Activated CD8-positive, alpha-beta memory T cell treated with anti-CD3 and anti-CD28 coated beads, Interleukin-2, amount 10 ng/mL, durations not matched to agents 7 days and 5 days (primary cell): ENCODE results near the gene GARIN1A. TPM values are rescaled to one million over a fixed set of nuclear protein-coding genes. Genes with fewer than 3 reads are reported as not detected.
"Not testable (repeated sequence)": the region's sequence is repeated elsewhere in the genome, so short reads cannot be mapped to it uniquely, and the experiment has no call there.

Experiments
- ATAC-seq: fragments of 150-1000 bp; cut with Tn5 transposase; one replicate; pipeline ENCODE4 v1.10.0; 2021; ENCODE audit warnings: moderate library complexity
- CTCF ChIA-PET: fragments of 350-600 bp; sonication (Branson Sonifier 250); formaldehyde crosslinking; loops from one replicate; lab custom pipeline; 2021; ENCODE audit warnings: antibody characterized with exemption; lab: Charles Lee
- DNase-seq: peaks from one replicate; pipeline ENCODE4 v3.0.0-alpha.2; 2020
- H3K27ac Mint-ChIP-seq: one replicate; pipeline ENCODE4 v1.8.0; 2021; ENCODE audit warnings: mild to moderate bottlenecking, mixed read lengths
- H3K27me3 Mint-ChIP-seq: one replicate; pipeline ENCODE4 v1.8.0; 2021; ENCODE audit warnings: mixed read lengths
- H3K36me3 Mint-ChIP-seq: one replicate; pipeline ENCODE4 v1.8.0; 2021; ENCODE audit warnings: mild to moderate bottlenecking, mixed read lengths
- H3K4me1 Mint-ChIP-seq: one replicate; pipeline ENCODE4 v1.8.0; 2021; ENCODE audit warnings: mixed read lengths
- H3K4me3 Mint-ChIP-seq: one replicate; pipeline ENCODE4 v1.8.0; 2021; ENCODE audit warnings: mild to moderate bottlenecking, moderate library complexity, mixed read lengths
- H3K9me3 Mint-ChIP-seq: one replicate; pipeline ENCODE4 v1.8.0; 2022; ENCODE audit warnings: low read depth, mixed read lengths
- total RNA-seq, 2 experiments: library from RNA; stranded (reverse); gene quantifications; one replicate each; pipeline ENCODE4 v1.2.3, GENCODE V29; 2021

Gene GARIN1A
- total RNA-seq = 1 to 10 TPM in 1 of 2 experiments, under 1 TPM in 1; 0.47 to 1.0 TPM

DNA sequence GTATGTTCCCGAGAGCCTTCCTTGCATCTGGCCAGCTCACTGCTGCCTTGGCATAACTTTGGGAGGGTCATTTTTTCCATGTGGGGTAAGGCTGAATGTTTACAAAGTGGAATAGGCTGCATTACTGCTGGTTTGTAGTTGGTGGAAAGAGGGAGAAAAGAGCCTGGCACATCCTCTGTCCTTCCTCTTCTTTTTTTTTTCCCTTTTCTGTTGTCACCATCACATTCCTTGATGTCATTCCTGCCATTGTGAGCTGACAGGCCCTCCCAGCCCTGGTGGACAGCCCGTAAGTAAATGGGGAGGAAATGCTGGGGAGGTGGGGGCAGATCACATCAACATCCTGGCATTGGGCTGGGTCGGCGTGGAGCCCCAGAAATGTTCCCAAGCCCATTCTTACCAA is at the start of gene GARIN1A:
Gene GARIN1A (plus strand): TSS at position 301 of the 400 bp plus-strand sequence. CDS start 106 bp downstream, outside the sequence.
- Mint-ChIP-seq H3K27ac (no peak within 1 kb of the TSS), H3K27me3 (peaks cover 19% of the 10 kb centered on the region), H3K4me1 (no peaks in the 10 kb centered on the region), H3K36me3 (no peaks in the 10 kb centered on the region), H3K4me3 (no peak within 1 kb of the TSS), H3K9me3 (no peaks in the 10 kb centered on the region)
- DNase-seq = no peak
- no peak for ATAC-seq
- CTCF ChIA-PET = interaction anchor here (0.6 to 1.6 kb wide), 3 partner anchors 11 to 247 kb away, joined by 3 read pairs; no protein-coding TSS in a partner anchor

DNA sequence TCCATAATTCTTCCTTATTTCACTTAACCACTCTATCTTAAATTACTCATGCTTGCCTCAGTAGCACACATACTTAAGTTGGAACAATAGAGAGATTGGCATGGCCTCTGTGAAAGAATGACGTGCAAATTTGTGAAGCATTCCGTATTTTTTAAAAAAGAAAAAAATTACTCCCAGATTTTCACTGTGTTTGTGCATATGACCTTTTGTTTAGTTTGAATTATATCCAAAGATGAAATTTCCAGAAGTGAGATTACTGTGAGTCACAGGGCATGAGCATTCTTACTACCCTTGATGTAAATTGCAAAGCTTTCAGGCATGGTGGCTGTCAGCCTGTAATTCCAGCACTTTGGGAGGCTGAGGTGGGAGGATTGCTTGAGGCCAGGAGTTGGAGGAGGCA is 45.0 kb upstream of the GARIN1A start:
- H3K4me1 Mint-ChIP-seq, H3K27me3 Mint-ChIP-seq, H3K4me3 Mint-ChIP-seq, DNase-seq, ATAC-seq, H3K9me3 Mint-ChIP-seq, H3K27ac Mint-ChIP-seq: not testable (repeated sequence)
- CTCF ChIA-PET = interaction anchor here (0.7 kb wide), 1 partner anchor 1468 kb away, joined by 3 read pairs; no protein-coding TSS in a partner anchor
- H3K36me3 Mint-ChIP-seq = peaks cover 30% of the 10 kb centered on the region

DNA sequence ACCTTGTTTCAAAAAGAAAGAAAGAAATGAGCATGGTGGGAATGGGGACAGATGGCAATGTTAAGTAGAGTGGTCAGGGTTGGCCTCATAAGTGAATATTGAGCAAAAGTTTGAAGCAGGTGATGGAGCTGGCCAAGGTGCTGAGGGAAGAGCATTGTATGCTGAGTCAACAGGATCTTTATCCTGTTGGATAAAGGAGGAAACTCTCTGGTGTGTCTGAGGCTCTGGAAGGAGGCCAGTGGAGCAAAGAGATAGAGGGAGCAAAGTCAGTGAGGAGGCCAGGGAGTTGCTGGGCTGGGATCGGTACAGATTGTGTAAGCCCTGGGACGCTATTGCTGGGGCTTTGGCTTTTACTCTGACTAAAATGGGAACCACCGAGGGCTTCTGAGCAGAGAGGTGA is 38.2 kb upstream of the GARIN1A start:
- ATAC-seq, H3K4me3 Mint-ChIP-seq, DNase-seq, H3K9me3 Mint-ChIP-seq, CTCF ChIA-PET, H3K4me1 Mint-ChIP-seq, H3K27ac Mint-ChIP-seq, H3K27me3 Mint-ChIP-seq: not testable (repeated sequence)
- peaks cover 28% of the 10 kb centered on the region for H3K36me3 Mint-ChIP-seq

DNA sequence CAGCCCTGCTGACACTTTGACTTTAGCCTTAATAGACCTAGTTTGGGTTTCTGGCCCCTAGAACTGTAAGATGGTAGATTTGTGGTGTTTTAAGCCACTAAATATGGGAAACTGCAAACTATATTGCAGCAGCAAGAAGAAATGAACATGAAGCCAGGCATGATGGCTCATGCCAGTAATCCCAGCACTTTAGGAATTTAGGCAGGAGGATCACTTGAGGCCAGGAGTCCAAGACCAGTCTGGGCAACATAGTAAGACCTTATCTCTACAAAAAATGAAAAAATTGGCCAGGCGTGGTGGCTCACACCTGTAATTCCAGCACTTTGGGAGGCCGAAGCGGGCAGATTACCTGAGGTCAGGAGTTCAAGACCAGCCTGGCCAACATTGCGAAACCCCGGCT is 26.9 kb upstream of the GARIN1A start:
- H3K27me3 Mint-ChIP-seq, DNase-seq, ATAC-seq, H3K9me3 Mint-ChIP-seq, H3K27ac Mint-ChIP-seq, H3K4me3 Mint-ChIP-seq, CTCF ChIA-PET, H3K4me1 Mint-ChIP-seq: not testable (repeated sequence)
- peaks cover 17% of the 10 kb centered on the region for H3K36me3 Mint-ChIP-seq

DNA sequence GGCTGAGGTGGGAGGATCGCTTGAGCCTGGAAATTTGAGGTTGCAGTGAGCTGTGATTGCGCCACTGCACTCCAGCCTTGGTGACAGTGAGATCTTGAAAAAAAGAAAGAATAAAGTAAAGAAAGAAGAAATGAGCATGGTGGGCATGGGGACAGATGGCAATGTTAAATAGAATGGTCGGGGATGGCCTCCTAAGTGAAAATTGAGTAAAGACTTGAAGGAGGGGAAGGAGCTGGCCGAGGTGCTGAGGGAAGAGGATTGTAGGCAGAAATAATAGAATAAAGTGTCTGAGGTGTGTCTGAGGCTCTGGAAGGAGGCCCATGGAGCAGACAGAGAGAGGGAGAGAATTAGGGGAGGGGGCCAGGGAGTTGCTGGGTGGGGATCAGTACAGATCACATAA is 26.2 kb upstream of the GARIN1A start:
- H3K36me3 Mint-ChIP-seq = peaks cover 17% of the 10 kb centered on the region
- H3K9me3 Mint-ChIP-seq, H3K4me3 Mint-ChIP-seq, CTCF ChIA-PET, DNase-seq, ATAC-seq, H3K27ac Mint-ChIP-seq, H3K4me1 Mint-ChIP-seq, H3K27me3 Mint-ChIP-seq: not testable (repeated sequence)

DNA sequence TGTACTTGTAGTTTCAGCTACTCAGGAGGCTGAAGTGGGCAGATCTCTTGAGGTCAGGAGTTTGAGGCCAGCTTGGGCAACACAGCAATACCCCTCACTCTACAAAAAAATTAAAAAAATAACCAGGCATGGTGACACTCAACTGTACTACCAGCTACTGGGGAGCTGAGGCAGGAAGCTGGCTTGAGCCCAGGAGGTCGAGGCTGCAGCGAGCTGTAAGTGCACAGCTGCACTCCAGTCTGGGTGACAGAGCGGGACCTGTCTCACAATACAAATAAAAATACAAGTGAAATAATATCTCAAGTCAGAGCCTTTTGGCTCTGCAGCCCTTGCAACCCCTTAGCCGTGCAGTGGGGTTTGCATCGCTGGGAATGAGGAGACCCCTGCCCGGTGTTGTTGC is 25.2 kb upstream of the GARIN1A start:
- H3K4me1 Mint-ChIP-seq, CTCF ChIA-PET, DNase-seq, H3K4me3 Mint-ChIP-seq, ATAC-seq, H3K9me3 Mint-ChIP-seq, H3K27ac Mint-ChIP-seq, H3K27me3 Mint-ChIP-seq: not testable (repeated sequence)
- H3K36me3 Mint-ChIP-seq = peaks cover 12% of the 10 kb centered on the region

DNA sequence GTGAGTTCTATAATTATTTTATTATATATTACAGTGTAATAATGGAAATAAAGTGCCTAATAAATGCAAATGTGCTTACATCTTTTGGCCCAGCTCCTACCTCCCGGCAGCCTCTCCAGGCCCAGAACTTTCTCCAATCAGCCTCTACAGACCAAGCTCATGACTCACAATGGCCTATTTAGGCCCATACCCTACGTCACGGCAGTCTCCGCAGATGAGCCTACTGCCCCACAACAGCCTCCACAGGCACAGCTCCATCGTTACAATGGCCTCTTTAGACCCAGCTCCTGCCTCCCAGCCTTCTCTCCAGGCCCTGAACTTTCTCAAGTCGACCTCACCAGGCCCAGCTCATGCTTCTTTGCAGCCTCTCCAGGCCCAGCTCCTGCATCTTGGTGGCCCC is 21.0 kb upstream of the GARIN1A start:
- H3K27me3 Mint-ChIP-seq, H3K4me1 Mint-ChIP-seq, H3K4me3 Mint-ChIP-seq, DNase-seq, H3K27ac Mint-ChIP-seq, CTCF ChIA-PET, H3K36me3 Mint-ChIP-seq, ATAC-seq, H3K9me3 Mint-ChIP-seq: not testable (repeated sequence)

GRCh38 chr7:128652606-128653005 is 19.5 kb upstream of the GARIN1A start:
- DNase-seq, H3K36me3 Mint-ChIP-seq, ATAC-seq, CTCF ChIA-PET, H3K27ac Mint-ChIP-seq, H3K27me3 Mint-ChIP-seq, H3K4me1 Mint-ChIP-seq, H3K9me3 Mint-ChIP-seq, H3K4me3 Mint-ChIP-seq: not testable (repeated sequence)

GRCh38 chr7:128653197-128653596 is 18.9 kb upstream of the GARIN1A start:
- H3K36me3 Mint-ChIP-seq, H3K27ac Mint-ChIP-seq, ATAC-seq, H3K4me3 Mint-ChIP-seq, H3K4me1 Mint-ChIP-seq, H3K27me3 Mint-ChIP-seq, H3K9me3 Mint-ChIP-seq, DNase-seq, CTCF ChIA-PET: not testable (repeated sequence)

DNA sequence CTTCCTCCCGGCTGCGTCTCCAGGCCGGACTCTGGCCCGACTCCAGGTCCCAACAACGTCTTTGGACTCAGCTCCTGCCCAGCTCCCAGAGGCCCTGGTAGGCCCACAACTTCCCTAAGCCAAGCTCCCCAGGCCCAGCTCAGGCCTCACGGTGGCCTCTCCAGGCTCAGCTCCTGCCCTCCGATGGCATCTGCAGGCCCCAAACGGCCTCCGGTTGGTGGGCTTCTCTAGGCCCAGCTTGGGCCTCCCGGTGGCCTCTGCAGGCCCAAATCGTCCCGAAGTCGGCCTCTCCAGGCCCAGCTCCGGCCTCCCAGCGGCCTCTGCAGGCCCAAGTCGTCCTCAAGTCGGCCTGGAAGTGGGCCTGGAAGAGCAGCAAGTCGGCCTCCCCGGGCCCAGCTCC is 18.0 kb upstream of the GARIN1A start:
- CTCF ChIA-PET, DNase-seq, ATAC-seq, H3K27ac Mint-ChIP-seq, H3K9me3 Mint-ChIP-seq, H3K36me3 Mint-ChIP-seq, H3K4me3 Mint-ChIP-seq, H3K27me3 Mint-ChIP-seq, H3K4me1 Mint-ChIP-seq: not testable (repeated sequence)

GRCh38 chr7:128654501-128654900 is 17.6 kb upstream of the GARIN1A start:
- H3K27ac Mint-ChIP-seq, H3K27me3 Mint-ChIP-seq, H3K36me3 Mint-ChIP-seq, H3K4me3 Mint-ChIP-seq, H3K9me3 Mint-ChIP-seq, H3K4me1 Mint-ChIP-seq, CTCF ChIA-PET, ATAC-seq, DNase-seq: not testable (repeated sequence)

DNA sequence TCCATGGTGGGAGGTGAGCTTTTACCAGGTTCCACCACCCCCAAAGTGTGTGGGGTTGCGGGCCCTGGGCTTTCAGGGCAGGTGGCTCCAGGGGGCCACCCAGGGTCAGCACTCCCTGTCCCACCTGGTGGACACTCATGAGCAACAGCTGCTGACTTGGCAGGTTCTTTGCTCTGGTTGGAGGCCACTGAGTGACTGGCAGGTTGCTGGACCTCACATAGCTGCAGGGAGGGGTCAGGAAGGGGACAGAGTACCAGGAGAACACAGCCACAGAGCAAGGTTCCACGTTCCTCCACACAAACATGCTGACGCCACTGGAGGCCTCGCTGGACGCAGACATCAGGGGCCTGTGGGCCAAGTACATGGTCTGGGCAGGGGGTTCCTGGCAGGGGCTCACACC is 13.7 kb upstream of the GARIN1A start:
- CTCF ChIA-PET, H3K27ac Mint-ChIP-seq, DNase-seq, H3K27me3 Mint-ChIP-seq, H3K4me1 Mint-ChIP-seq, H3K9me3 Mint-ChIP-seq, ATAC-seq, H3K4me3 Mint-ChIP-seq: not testable (repeated sequence)
- H3K36me3 Mint-ChIP-seq = peaks cover 21% of the 10 kb centered on the region

DNA sequence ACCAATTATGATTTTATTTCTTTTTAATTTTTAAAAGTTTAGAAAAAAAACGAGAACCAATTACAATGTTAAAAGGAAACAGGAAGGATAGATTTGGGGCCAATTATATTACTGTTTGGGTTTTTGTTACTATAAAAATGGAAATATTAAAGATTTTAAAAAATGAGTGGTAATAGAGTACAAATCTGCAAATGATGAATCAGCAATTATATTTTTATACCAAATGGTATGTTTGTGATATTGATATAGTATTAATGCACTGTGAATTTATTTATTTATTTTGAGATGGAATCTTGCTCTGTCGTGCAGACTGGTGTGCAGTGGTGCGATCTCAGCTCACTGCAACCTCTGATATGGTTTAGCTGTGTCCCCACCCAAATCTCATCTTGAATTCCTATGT is 11.5 kb upstream of the GARIN1A start:
- Mint-ChIP-seq H3K27me3 (no peaks in the 10 kb centered on the region), H3K4me1 (no peaks in the 10 kb centered on the region), H3K9me3 (peaks cover 9% of the 10 kb centered on the region), H3K4me3 (no peak overlapping the region), H3K36me3 (peaks cover 21% of the 10 kb centered on the region), H3K27ac (no peak overlapping the region)
- DNase-seq (no peak), ATAC-seq (no peak)
- CTCF ChIA-PET = interaction anchor here (0.6 kb wide), 1 partner anchor 11 kb away, joined by 3 read pairs; no protein-coding TSS in a partner anchor

DNA sequence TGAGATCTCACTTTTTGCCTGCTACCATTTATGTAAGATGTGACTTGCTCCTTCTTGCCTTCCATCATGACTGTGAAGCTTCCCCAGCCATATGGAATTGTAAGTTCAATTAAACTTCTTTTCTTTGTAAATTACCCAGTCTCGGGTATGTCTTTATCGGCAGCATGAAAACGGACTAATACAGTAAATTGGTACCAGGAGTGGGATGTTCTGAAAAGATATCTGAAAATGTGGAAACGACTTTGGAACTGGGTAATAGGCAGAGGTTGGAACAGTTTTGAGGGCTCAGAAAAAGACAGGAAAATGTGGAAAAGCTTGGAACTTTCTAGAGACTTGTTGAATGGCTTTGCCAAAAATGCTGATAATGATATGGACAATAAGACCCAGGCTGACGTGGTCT is 10.6 kb upstream of the GARIN1A start:
- ATAC-seq (no peak), DNase-seq (no peak)
- Mint-ChIP-seq H3K27ac (no peak overlapping the region), H3K4me3 (no peak overlapping the region), H3K4me1 (no peaks in the 10 kb centered on the region), H3K36me3 (peaks cover 21% of the 10 kb centered on the region), H3K9me3 (peaks cover 9% of the 10 kb centered on the region), H3K27me3 (no peaks in the 10 kb centered on the region)
- CTCF ChIA-PET = no interaction called here

GRCh38 chr7:128662091-128662490 is 10.0 kb upstream of the GARIN1A start:
- no peaks in the 10 kb centered on the region for H3K4me1 Mint-ChIP-seq
- no peak overlapping the region for H3K27ac Mint-ChIP-seq
- H3K9me3 Mint-ChIP-seq = peaks cover 9% of the 10 kb centered on the region
- ATAC-seq = no peak
- peaks cover 21% of the 10 kb centered on the region for H3K36me3 Mint-ChIP-seq
- H3K27me3 Mint-ChIP-seq = no peaks in the 10 kb centered on the region
- no peak for DNase-seq
- H3K4me3 Mint-ChIP-seq = no peak overlapping the region
- CTCF ChIA-PET = no interaction called here
